HG03571 (cell line): ENCODE results near the gene CTXN3.
"Not testable (repeated sequence)": the region's sequence is repeated elsewhere in the genome, so short reads cannot be mapped to it uniquely, and the experiment has no call there.

ENCODE experiments used
- ATAC-seq: cut with Tn5 transposase; IDR thresholded peaks from one replicate; pipeline ENCODE4 v1.9.1; 2021; ENCODE audit not compliant: unreplicated experiment

The CTXN3 gene

GRCh38 chr5:127650022-127650421 is 1.1 kb downstream of the CTXN3 start:
- no peak for ATAC-seq

GRCh38 chr5:127650649-127651048 is 1.8 kb downstream of the CTXN3 start:
- no peak for ATAC-seq

- ATAC-seq = no peak
Observed at GRCh38 chr5:127652952-127653611, 4.2 kb downstream of the CTXN3 start.

GRCh38 chr5:127656825-127657224 is 7.9 kb downstream of the CTXN3 start:
- ATAC-seq = no peak

- ATAC-seq = no peak
Observed at GRCh38 chr5:127660047-127660733, 11.3 kb downstream of the CTXN3 start.

GRCh38 chr5:127664093-127664492 is 15.2 kb downstream of the CTXN3 start:
- ATAC-seq = no peak

- ATAC-seq = no peak
Observed at GRCh38 chr5:127665641-127666040, 16.8 kb downstream of the CTXN3 start.

- no peak for ATAC-seq
Observed at GRCh38 chr5:127666043-127666716, 17.3 kb downstream of the CTXN3 start.

- no peak for ATAC-seq
Observed at GRCh38 chr5:127667926-127668325, 19.0 kb downstream of the CTXN3 start.

- ATAC-seq = no peak
Observed at GRCh38 chr5:127671218-127671617, 22.3 kb downstream of the CTXN3 start.

GRCh38 chr5:127673117-127673800 is 24.4 kb downstream of the CTXN3 start:
- ATAC-seq = no peak

GRCh38 chr5:127676951-127677350 is 28.1 kb downstream of the CTXN3 start:
- ATAC-seq = not testable (repeated sequence)

GRCh38 chr5:127679691-127680330 is 30.9 kb downstream of the CTXN3 start:
- not testable (repeated sequence) for ATAC-seq

GRCh38 chr5:127680595-127680994 is 31.7 kb downstream of the CTXN3 start:
- no peak for ATAC-seq

- no peak for ATAC-seq
Observed at GRCh38 chr5:127683008-127683407, 34.1 kb downstream of the CTXN3 start.

GRCh38 chr5:127684726-127685467 is 36.0 kb downstream of the CTXN3 start:
- ATAC-seq = no peak

GRCh38 chr5:127685662-127686061 is 36.8 kb downstream of the CTXN3 start:
- ATAC-seq = no peak

GRCh38 chr5:127686424-127686823 is 37.5 kb downstream of the CTXN3 start:
- no peak for ATAC-seq

- no peak for ATAC-seq
Observed at GRCh38 chr5:127694518-127695171, 45.8 kb downstream of the CTXN3 start.

GRCh38 chr5:127695346-127695745 is 46.5 kb downstream of the CTXN3 start:
- no peak for ATAC-seq
